BE2C (cell line): Measurements from ENCODE around the gene ERCC4.

Experiments
- DNase-seq: peaks from one replicate; pipeline ENCODE4 v3.0.0-alpha.2; 2020
- H3K27me3 ChIP-seq: fragments of 250-450 bp; sonication (Bioruptor Pico); 2 replicates; pipeline ENCODE4 v1.5.1; 2020; ENCODE audit warnings: mild to moderate bottlenecking
- H3K36me3 ChIP-seq: fragments of 250-450 bp; sonication (Bioruptor Pico); 2 replicates; pipeline ENCODE4 v1.5.1; 2020; ENCODE audit warnings: mild to moderate bottlenecking
- H3K4me1 ChIP-seq: fragments of 250-450 bp; sonication (Bioruptor Pico); 2 replicates; pipeline ENCODE4 v1.5.1; 2020
- H3K4me3 ChIP-seq: 2 replicates; pipeline ENCODE4 v1.5.1; 2011; ENCODE audit warnings: low read depth, low read length
- H3K9me3 ChIP-seq: fragments of 250-450 bp; sonication (Bioruptor Pico); 2 replicates; pipeline ENCODE4 v1.5.1; 2020
- CTCF ChIP-seq: IDR thresholded peaks from 2 replicates; pipeline ENCODE4 v1.5.1; 2012; ENCODE audit warnings: mild to moderate bottlenecking, low read depth, low read length

ERCC4 gene

GRCh38 chr16:13983625-13984024 is 63.7 kb downstream of the ERCC4 start:
- Histone ChIP-seq H3K4me1 (no peaks in the 10 kb centered on the region), H3K4me3 (no peak overlapping the region), H3K9me3 (no peaks in the 10 kb centered on the region), H3K27me3 (no peaks in the 10 kb centered on the region), H3K36me3 (no peaks in the 10 kb centered on the region)
- TF ChIP-seq CTCF: no peak
- DNase-seq: no peak

- no peak for DNase-seq
- no peaks in the 10 kb centered on the region for H3K9me3 ChIP-seq
These were observed 64.8 kb downstream of the ERCC4 start for GRCh38 chr16:13984794-13985193.

GRCh38 chr16:13988038-13988437 is 68.1 kb downstream of the ERCC4 start:
- Histone ChIP-seq H3K4me1 (no peaks in the 10 kb centered on the region), H3K36me3 (no peaks in the 10 kb centered on the region), H3K27me3 (no peaks in the 10 kb centered on the region), H3K9me3 (no peaks in the 10 kb centered on the region), H3K4me3 (no peak overlapping the region)
- DNase-seq: no peak
- TF ChIP-seq CTCF: no peak

More at GRCh38 chr16:13984794-13985193, 64.8 kb downstream of the ERCC4 start:
- Histone ChIP-seq H3K4me1 (no peaks in the 10 kb centered on the region), H3K4me3 (no peak overlapping the region), H3K27me3 (no peaks in the 10 kb centered on the region), H3K36me3 (no peaks in the 10 kb centered on the region)
- TF ChIP-seq CTCF: no peak

- no peak for TF ChIP-seq CTCF
- H3K36me3 ChIP-seq: no peaks in the 10 kb centered on the region
- no peak for DNase-seq
These were observed 72.4 kb downstream of the ERCC4 start for GRCh38 chr16:13992322-13992721.

GRCh38 chr16:13992976-13993375 is 73.0 kb downstream of the ERCC4 start:
- Histone ChIP-seq H3K4me1 (no peaks in the 10 kb centered on the region), H3K36me3 (no peaks in the 10 kb centered on the region), H3K9me3 (no peaks in the 10 kb centered on the region), H3K4me3 (no peak overlapping the region), H3K27me3 (no peaks in the 10 kb centered on the region)
- no peak for DNase-seq
- no peak for TF ChIP-seq CTCF

More at GRCh38 chr16:13992322-13992721, 72.4 kb downstream of the ERCC4 start:
- no peaks in the 10 kb centered on the region for H3K27me3 ChIP-seq
- no peak overlapping the region for H3K4me3 ChIP-seq
- H3K9me3 ChIP-seq: no peaks in the 10 kb centered on the region
- no peaks in the 10 kb centered on the region for H3K4me1 ChIP-seq

GRCh38 chr16:13994239-13995106 is 74.5 kb downstream of the ERCC4 start:
- no peak for DNase-seq

More at GRCh38 chr16:13994239-13995106, 74.5 kb downstream of the ERCC4 start:
- Histone ChIP-seq H3K4me3 (no peak overlapping the region), H3K9me3 (no peaks in the 10 kb centered on the region), H3K4me1 (no peaks in the 10 kb centered on the region), H3K27me3 (no peaks in the 10 kb centered on the region), H3K36me3 (no peaks in the 10 kb centered on the region)
- TF ChIP-seq CTCF: no peak
